Erythroblast (primary cell): ENCODE data around the gene PROKR1.

Experiments used
- GATA1 ChIP-seq: IDR thresholded peaks from 2 replicates; pipeline ENCODE4 v1.6.1; 2011; ENCODE audit warnings: low read depth, mild to moderate bottlenecking, control low read depth, low read length, moderate library complexity
- POLR2A ChIP-seq: IDR thresholded peaks from 2 replicates; pipeline ENCODE4 v1.6.1; 2011; ENCODE audit warnings: mild to moderate bottlenecking, low read length

DNA sequence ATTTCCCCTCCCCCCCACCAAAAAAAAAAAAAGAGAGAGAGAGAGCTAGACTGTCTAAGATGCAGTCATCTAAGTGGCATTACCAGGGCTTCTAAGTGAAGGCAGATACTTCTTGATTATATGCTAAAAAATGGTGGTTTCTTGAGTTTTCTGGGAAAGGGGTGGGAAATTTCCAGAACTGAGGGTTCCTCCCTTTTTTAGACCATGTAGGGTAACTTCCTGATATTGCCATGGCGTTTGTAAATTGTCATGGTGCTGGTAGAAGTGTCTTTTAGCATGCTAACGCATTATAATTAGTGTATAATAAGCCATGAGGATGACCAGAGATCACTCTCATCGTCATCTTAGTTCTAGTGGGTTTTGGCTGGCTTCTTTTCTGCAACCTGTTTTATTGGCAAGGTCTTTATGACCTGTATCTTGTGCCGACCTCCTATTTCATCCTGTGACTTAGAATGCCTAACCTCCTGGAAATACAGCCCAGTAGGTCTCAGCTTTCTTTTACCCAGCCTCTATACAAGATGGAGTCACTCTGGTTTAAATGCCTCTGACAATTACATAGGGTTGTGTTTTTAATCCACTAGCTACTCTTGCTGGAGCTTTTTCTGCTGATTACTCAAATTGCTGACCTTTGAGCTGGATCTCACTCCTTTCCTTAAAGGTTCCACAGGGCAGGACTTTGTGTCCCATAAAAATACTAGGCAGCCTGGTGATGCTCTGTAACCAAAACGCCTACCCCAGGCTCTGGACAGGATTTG is 30.4 kb upstream of the PROKR1 start:
- TF ChIP-seq POLR2A: no peak
- TF ChIP-seq GATA1: no peak
